ENCODE data around the gene HMGN4. TPM values are rescaled to one million over a fixed set of nuclear protein-coding genes. Genes with fewer than 3 reads are reported as not detected.

HMGN4 gene
- polyA plus RNA-seq, 1 of the 3 experiments (the other 2 are of a cell fraction): 76.3 TPM

DNA sequence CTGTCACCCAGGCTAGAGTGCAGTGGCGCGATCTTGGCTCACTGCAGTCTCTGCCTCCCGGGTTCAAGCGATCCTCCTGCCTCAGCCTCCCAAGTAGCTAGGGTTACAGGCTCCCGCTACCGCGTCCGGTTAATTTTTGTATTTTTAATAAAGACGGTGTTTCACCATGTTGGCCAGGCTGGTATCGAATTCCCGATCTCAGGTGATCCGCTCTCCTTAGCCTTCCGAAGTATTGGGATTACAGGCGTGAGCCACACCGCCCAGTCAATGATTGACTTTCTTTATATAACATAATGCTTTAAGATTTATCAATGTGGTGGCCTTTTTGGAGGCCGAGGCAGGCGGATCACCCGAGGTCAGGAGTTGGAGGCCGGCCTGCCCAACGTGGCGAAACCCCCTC, 50.8 kb downstream of the HMGN4 start:
- no peak overlapping the region for H3K27ac ChIP-seq (ENCODE audit: low read depth in 2 of 2, low read length in 1 of 2)
- H2AFZ ChIP-seq (ENCODE audit: low read depth): no peak overlapping the region
- POLR2A ChIA-PET: no interaction called here
- H3K9me3 ChIP-seq: no peaks in the 10 kb centered on the region
- no peak for DNase-seq
- H3K9me2 ChIP-seq: no peaks in the 10 kb centered on the region
- H3K9ac ChIP-seq: no peak overlapping the region
- 86% methylated on average over 21 of the region's 21 CpGs for WGBS (ENCODE audit: low lambda C conversion rate)
- no peak overlapping the region for H3K4me3 ChIP-seq (ENCODE audit: low read depth in 2 of 2, low read length in 1 of 2)
- no peaks in the 10 kb centered on the region for H3K36me3 ChIP-seq (replicated peaks in 1 of 2; ENCODE audit: control insufficient read depth in 1 of 2, insufficient read depth in 2 of 2, low read length in 1 of 2)
- H4K20me1 ChIP-seq (ENCODE audit: insufficient read depth): no peaks in the 10 kb centered on the region
- H3F3A ChIP-seq (replicated peaks; ENCODE audit: insufficient read depth): no peaks in the 10 kb centered on the region
- no peak overlapping the region for H3K4me2 ChIP-seq
- H3K4me1 ChIP-seq (ENCODE audit: control insufficient read depth in 1 of 2, insufficient read depth in 2 of 2, low read depth in 1 of 2, low read length in 1 of 2): no peaks in the 10 kb centered on the region
- CTCF ChIA-PET: interaction anchor here (7.9 kb wide), 1 partner anchor 12 kb away, joined by 183 read pairs; no protein-coding TSS in a partner anchor
- peaks cover 18% of the 10 kb centered on the region; the same call in 1 of the 2 replicates for H3K27me3 ChIP-seq (ENCODE audit: insufficient read depth)
- no peaks in the 10 kb centered on the region for H3K79me2 ChIP-seq (ENCODE audit: insufficient read depth)
- no peak for TF ChIP-seq NRF1 (IDR thresholded peaks at IDR 0.05; ENCODE audit: low read depth, low read length)
- TF ChIP-seq RAD21 (IDR thresholded peaks at IDR 0.05; ENCODE audit: low read length): no peak
- TF ChIP-seq, protein P1, sequence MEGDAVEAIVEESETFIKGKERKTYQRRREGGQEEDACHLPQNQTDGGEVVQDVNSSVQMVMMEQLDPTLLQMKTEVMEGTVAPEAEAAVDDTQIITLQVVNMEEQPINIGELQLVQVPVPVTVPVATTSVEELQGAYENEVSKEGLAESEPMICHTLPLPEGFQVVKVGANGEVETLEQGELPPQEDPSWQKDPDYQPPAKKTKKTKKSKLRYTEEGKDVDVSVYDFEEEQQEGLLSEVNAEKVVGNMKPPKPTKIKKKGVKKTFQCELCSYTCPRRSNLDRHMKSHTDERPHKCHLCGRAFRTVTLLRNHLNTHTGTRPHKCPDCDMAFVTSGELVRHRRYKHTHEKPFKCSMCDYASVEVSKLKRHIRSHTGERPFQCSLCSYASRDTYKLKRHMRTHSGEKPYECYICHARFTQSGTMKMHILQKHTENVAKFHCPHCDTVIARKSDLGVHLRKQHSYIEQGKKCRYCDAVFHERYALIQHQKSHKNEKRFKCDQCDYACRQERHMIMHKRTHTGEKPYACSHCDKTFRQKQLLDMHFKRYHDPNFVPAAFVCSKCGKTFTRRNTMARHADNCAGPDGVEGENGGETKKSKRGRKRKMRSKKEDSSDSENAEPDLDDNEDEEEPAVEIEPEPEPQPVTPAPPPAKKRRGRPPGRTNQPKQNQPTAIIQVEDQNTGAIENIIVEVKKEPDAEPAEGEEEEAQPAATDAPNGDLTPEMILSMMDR (IDR thresholded peaks at IDR 0.05): no peak
- TF ChIP-seq, protein P2, sequence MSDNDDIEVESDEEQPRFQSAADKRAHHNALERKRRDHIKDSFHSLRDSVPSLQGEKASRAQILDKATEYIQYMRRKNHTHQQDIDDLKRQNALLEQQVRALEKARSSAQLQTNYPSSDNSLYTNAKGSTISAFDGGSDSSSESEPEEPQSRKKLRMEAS (IDR thresholded peaks at IDR 0.05; ENCODE audit: low read depth): no peak
- TF ChIP-seq GABPA (IDR thresholded peaks at IDR 0.05; ENCODE audit: low read depth): no peak
- TF ChIP-seq RFX5 (IDR thresholded peaks at IDR 0.05; ENCODE audit: low read length): no peak
- TF ChIP-seq, protein P3, sequence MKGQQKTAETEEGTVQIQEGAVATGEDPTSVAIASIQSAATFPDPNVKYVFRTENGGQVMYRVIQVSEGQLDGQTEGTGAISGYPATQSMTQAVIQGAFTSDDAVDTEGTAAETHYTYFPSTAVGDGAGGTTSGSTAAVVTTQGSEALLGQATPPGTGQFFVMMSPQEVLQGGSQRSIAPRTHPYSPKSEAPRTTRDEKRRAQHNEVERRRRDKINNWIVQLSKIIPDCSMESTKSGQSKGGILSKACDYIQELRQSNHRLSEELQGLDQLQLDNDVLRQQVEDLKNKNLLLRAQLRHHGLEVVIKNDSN (IDR thresholded peaks at IDR 0.05; ENCODE audit: borderline replicate concordance, low read depth): no peak
- no peak for TF ChIP-seq RXRA (IDR thresholded peaks at IDR 0.05; ENCODE audit: borderline replicate concordance, low read depth)
- TF ChIP-seq, protein P4, sequence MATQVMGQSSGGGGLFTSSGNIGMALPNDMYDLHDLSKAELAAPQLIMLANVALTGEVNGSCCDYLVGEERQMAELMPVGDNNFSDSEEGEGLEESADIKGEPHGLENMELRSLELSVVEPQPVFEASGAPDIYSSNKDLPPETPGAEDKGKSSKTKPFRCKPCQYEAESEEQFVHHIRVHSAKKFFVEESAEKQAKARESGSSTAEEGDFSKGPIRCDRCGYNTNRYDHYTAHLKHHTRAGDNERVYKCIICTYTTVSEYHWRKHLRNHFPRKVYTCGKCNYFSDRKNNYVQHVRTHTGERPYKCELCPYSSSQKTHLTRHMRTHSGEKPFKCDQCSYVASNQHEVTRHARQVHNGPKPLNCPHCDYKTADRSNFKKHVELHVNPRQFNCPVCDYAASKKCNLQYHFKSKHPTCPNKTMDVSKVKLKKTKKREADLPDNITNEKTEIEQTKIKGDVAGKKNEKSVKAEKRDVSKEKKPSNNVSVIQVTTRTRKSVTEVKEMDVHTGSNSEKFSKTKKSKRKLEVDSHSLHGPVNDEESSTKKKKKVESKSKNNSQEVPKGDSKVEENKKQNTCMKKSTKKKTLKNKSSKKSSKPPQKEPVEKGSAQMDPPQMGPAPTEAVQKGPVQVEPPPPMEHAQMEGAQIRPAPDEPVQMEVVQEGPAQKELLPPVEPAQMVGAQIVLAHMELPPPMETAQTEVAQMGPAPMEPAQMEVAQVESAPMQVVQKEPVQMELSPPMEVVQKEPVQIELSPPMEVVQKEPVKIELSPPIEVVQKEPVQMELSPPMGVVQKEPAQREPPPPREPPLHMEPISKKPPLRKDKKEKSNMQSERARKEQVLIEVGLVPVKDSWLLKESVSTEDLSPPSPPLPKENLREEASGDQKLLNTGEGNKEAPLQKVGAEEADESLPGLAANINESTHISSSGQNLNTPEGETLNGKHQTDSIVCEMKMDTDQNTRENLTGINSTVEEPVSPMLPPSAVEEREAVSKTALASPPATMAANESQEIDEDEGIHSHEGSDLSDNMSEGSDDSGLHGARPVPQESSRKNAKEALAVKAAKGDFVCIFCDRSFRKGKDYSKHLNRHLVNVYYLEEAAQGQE (IDR thresholded peaks at IDR 0.05; ENCODE audit: low read depth, low read length): no peak
- TF ChIP-seq ELF1 (IDR thresholded peaks at IDR 0.05): no peak
- TF ChIP-seq FOXJ3 (CRISPR knock-in tag; IDR thresholded peaks at IDR 0.05): no peak
- TF ChIP-seq, protein P5, sequence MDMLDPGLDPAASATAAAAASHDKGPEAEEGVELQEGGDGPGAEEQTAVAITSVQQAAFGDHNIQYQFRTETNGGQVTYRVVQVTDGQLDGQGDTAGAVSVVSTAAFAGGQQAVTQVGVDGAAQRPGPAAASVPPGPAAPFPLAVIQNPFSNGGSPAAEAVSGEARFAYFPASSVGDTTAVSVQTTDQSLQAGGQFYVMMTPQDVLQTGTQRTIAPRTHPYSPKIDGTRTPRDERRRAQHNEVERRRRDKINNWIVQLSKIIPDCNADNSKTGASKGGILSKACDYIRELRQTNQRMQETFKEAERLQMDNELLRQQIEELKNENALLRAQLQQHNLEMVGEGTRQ (IDR thresholded peaks at IDR 0.05; ENCODE audit: borderline replicate concordance, low read depth, low read length): no peak
- TF ChIP-seq TEAD4 (IDR thresholded peaks at IDR 0.05; ENCODE audit: borderline replicate concordance, insufficient read depth): no peak
- TF ChIP-seq POLR2AphosphoS5 (IDR thresholded peaks at IDR 0.05; ENCODE audit: low read depth, low read length): no peak
- no peak for TF ChIP-seq JUND (IDR thresholded peaks at IDR 0.05)
- no peak for TF ChIP-seq FOSL2 (IDR thresholded peaks at IDR 0.05; ENCODE audit: borderline replicate concordance, low read depth)

All from SK-N-SH (cell line).